CD4-positive, alpha-beta T cell (primary cell): ENCODE data around the gene SLC2A5. TPM values are rescaled to one million over a fixed set of nuclear protein-coding genes. Genes with fewer than 3 reads are reported as not detected.
A peak's percentile ranks its signal among the peaks of the same experiment; 100 is the strongest.

Source experiments
- ATAC-seq: fragments of 200-7000 bp; cut with Tn5 transposase; one replicate; pipeline ENCODE4 v1.10.0; 2022; ENCODE audit warnings: mild to moderate bottlenecking; ENCODE audit not compliant: poor library complexity
- CTCF ChIA-PET: fragments of 350-600 bp; sonication (Branson Sonifier 250); formaldehyde crosslinking; loops from one replicate; lab custom pipeline; 2021; ENCODE audit warnings: antibody characterized with exemption, inconsistent platforms; lab: Charles Lee
- POLR2A ChIA-PET: fragments of 350-600 bp; sonication (Branson Sonifier 250); formaldehyde crosslinking; loops from one replicate; lab custom pipeline; 2021; ENCODE audit warnings: antibody characterized with exemption, inconsistent platforms; lab: Charles Lee
- DNase-seq, 14 experiments: peaks; one replicate each; pipeline ENCODE4 v3.0.0-alpha.2; 2013 to 2020; ENCODE audit warnings: mixed read lengths in 2 of 14
- H3K27ac ChIP-seq, 2 donors: one replicate each; pipeline versions ENCODE4 v1.5.1 to v1.7.0; 2013; ENCODE audit warnings: low read length in 2 of 2, low read depth in 1 of 2, mild to moderate bottlenecking in 1 of 2
- H3K27me3 ChIP-seq, 2 experiments: 1 replicate in 1 of 2; 2 replicates in 1 of 2; pipeline versions ENCODE4 v1.6.1 to v1.7.0; 2013; ENCODE audit warnings: low read length in 2 of 2, control low read depth in 1 of 2, mild to moderate bottlenecking in 1 of 2, moderate library complexity in 1 of 2; ENCODE audit not compliant: insufficient read depth in 2 of 2, control insufficient read depth in 1 of 2
- H3K36me3 ChIP-seq: one replicate; pipeline ENCODE4 v1.6.1; 2013; ENCODE audit warnings: low read length, control low read depth; ENCODE audit not compliant: insufficient read depth
- H3K4me1 ChIP-seq: one replicate; pipeline ENCODE4 v1.6.1; 2013; ENCODE audit warnings: low read length, control low read depth; ENCODE audit not compliant: insufficient read depth
- H3K4me3 ChIP-seq: one replicate; pipeline ENCODE4 v1.5.1; 2013; ENCODE audit warnings: mild to moderate bottlenecking, low read length, moderate library complexity
- H3K9me3 ChIP-seq, 2 experiments: 1 replicate in 1 of 2; 2 replicates in 1 of 2; pipeline versions ENCODE4 v1.6.1 to v1.7.0; 2013; ENCODE audit warnings: low read length in 2 of 2, mild to moderate bottlenecking in 2 of 2, control low read depth in 1 of 2, moderate library complexity in 1 of 2; ENCODE audit not compliant: control insufficient read depth in 1 of 2, insufficient read depth in 1 of 2
- H3K27ac Mint-ChIP-seq: one replicate; pipeline ENCODE4 v1.8.0; 2020; ENCODE audit warnings: mixed read lengths
- H3K27me3 Mint-ChIP-seq: one replicate; pipeline ENCODE4 v1.8.0; 2021; ENCODE audit warnings: mixed read lengths
- H3K36me3 Mint-ChIP-seq: one replicate; pipeline ENCODE4 v1.8.0; 2021; ENCODE audit warnings: low read depth, mixed read lengths
- H3K4me1 Mint-ChIP-seq: one replicate; pipeline ENCODE4 v1.8.0; 2021; ENCODE audit warnings: low read depth, mixed read lengths
- H3K4me3 Mint-ChIP-seq: one replicate; pipeline ENCODE4 v1.8.0; 2020; ENCODE audit warnings: mild to moderate bottlenecking, mixed read lengths
- H3K9me3 Mint-ChIP-seq: one replicate; pipeline ENCODE4 v1.8.0; 2020; ENCODE audit warnings: mixed read lengths
- intact Hi-C, 2 experiments: fragments of 100-400 bp; cut with DNase I in 1 of 2; cut with micrococcal nuclease in 1 of 2; formaldehyde crosslinking; loops; one replicate each; pipeline versions ENCODE4 v1.15.1 to v1.9.0; 2023 to 2025; cut with DNase I, micrococcal nuclease
- total RNA-seq, 174 experiments: library from RNA in 2 of 174; stranded (reverse) in 2 of 174; gene quantifications; one replicate each; pipeline ENCODE4 v1.2.3 and lab custom pipeline; 2021 to 2026
- TF ChIP-seq, protein P1 (sequence below): fragments of 200-600 bp; IDR thresholded peaks from one replicate; pipeline ENCODE4 v1.8.0; 2022; ENCODE audit warnings: antibody characterized with exemption, mild to moderate bottlenecking

Gene SLC2A5
- total RNA-seq, 2 experiments from 2014 or later, result not detected

DNA sequence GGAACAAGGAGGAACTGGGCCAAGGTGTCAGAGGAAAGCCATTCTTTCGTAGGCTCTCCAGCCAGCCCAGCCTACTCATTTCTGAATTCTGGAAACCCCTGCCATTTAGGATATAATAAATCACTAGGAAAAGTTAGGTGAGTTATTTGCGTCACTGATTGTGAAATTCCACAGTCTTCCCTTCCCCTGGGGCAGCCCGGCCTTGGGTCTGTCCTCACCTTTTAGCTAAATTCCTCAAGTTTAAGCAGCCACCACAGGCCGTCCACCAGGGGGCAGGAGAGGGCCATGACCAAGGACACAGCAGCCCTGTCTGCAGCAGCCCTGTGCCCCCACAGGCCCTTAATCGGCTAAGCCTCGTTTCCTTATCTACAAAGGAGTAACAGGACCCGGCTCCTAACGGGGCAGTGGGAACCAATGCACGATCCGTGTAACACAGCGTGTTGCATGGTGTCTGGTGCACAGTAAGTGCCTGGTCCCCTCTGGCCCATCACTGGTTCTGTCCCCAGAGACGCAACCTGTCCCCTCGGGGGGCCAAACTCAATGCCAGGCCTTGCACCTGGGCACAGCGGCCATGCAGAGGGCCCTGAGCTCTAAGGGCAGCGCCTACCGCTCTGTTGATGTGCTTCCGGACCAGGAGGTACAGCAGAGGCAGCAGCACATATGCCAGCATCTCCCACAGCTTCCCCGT lies 41.4 kb upstream of the SLC2A5 start:
- H3K27ac Mint-ChIP-seq, result no peak overlapping the region
- ATAC-seq (peak; percentile 80), DNase-seq (peak; percentile 76 to 90 (median 82))
- no peaks in the 10 kb centered on the region for H3K27me3 ChIP-seq
- H3K4me1 Mint-ChIP-seq, result peaks cover 15% of the 10 kb centered on the region
- peaks cover 6% of the 10 kb centered on the region for H3K4me1 ChIP-seq
- no peak overlapping the region for H3K27ac ChIP-seq
- H3K9me3 Mint-ChIP-seq, result no peaks in the 10 kb centered on the region
- no peak overlapping the region for H3K4me3 ChIP-seq
- H3K36me3 Mint-ChIP-seq, result peaks cover 15% of the 10 kb centered on the region
- no peak overlapping the region for H3K4me3 Mint-ChIP-seq
- intact Hi-C loops, result loop anchor here (1.0 to 2.0 kb wide), 2 partner anchors 85 to 380 kb away; no protein-coding TSS in a partner anchor
- CTCF ChIA-PET, result interaction anchor here (0.6 to 2.5 kb wide), 17 partner anchors 9 to 444 kb away, joined by 3 to 33 read pairs (median 3); partner anchors contain the start of gene GPR157
- TF ChIP-seq, protein P1, sequence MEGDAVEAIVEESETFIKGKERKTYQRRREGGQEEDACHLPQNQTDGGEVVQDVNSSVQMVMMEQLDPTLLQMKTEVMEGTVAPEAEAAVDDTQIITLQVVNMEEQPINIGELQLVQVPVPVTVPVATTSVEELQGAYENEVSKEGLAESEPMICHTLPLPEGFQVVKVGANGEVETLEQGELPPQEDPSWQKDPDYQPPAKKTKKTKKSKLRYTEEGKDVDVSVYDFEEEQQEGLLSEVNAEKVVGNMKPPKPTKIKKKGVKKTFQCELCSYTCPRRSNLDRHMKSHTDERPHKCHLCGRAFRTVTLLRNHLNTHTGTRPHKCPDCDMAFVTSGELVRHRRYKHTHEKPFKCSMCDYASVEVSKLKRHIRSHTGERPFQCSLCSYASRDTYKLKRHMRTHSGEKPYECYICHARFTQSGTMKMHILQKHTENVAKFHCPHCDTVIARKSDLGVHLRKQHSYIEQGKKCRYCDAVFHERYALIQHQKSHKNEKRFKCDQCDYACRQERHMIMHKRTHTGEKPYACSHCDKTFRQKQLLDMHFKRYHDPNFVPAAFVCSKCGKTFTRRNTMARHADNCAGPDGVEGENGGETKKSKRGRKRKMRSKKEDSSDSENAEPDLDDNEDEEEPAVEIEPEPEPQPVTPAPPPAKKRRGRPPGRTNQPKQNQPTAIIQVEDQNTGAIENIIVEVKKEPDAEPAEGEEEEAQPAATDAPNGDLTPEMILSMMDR, result peak; percentile 95
- POLR2A ChIA-PET, result interaction anchor here (1.0 to 1.2 kb wide), 2 partner anchors 18 to 86 kb away, joined by 3 to 6 read pairs; partner anchors contain the start of gene GPR157
- H3K36me3 ChIP-seq, result no peaks in the 10 kb centered on the region
- no peaks in the 10 kb centered on the region for H3K27me3 Mint-ChIP-seq
- no peaks in the 10 kb centered on the region for H3K9me3 ChIP-seq

DNA sequence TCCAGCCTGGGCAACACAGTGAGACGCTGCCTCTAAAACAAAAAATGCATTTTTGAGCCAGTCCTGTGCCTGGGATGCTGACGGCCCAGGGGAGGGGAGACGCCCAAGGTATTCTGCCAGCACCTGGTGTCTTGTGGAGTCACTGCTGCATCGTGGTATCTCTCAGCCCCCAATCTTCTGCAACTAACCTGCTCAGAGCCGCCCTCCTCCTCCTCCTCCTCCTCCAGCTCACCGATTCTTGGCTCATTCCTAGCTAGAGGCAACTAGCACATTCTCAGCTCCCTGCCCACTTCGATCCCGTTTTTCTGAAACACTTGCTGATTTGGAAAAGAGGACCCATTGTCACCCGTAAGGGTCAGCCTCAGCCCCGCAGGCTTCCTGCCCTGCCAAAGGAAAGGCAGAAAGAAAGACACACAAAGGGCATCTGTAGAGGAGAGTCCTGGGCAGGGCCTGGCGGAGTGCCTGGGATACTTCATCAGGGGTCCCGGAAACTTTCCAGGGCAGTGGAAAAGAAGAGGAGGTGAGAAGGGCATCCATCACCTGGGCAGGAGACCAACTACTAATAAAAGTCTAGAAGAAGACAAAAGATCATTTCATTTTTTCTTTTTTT lies 38.7 kb upstream of the SLC2A5 start:
- no peaks in the 10 kb centered on the region for H3K9me3 Mint-ChIP-seq
- intact Hi-C loops, result no loop called here
- H3K27me3 Mint-ChIP-seq, result no peaks in the 10 kb centered on the region
- no peak overlapping the region for H3K27ac Mint-ChIP-seq
- no peak for ATAC-seq
- no peak overlapping the region for H3K4me3 Mint-ChIP-seq
- ChIA-PET POLR2A (no interaction called here), CTCF (no interaction called here)
- peaks cover 4% of the 10 kb centered on the region for H3K4me1 Mint-ChIP-seq
- peaks cover 8% of the 10 kb centered on the region for H3K36me3 ChIP-seq
- H3K4me1 ChIP-seq, result peaks cover 6% of the 10 kb centered on the region
- H3K9me3 ChIP-seq, result no peaks in the 10 kb centered on the region
- H3K4me3 ChIP-seq, result no peak overlapping the region
- TF ChIP-seq, protein P1, result no peak
- H3K36me3 Mint-ChIP-seq, result peaks cover 29% of the 10 kb centered on the region
- DNase-seq, result no peak
- no peak overlapping the region for H3K27ac ChIP-seq
- no peaks in the 10 kb centered on the region for H3K27me3 ChIP-seq

DNA sequence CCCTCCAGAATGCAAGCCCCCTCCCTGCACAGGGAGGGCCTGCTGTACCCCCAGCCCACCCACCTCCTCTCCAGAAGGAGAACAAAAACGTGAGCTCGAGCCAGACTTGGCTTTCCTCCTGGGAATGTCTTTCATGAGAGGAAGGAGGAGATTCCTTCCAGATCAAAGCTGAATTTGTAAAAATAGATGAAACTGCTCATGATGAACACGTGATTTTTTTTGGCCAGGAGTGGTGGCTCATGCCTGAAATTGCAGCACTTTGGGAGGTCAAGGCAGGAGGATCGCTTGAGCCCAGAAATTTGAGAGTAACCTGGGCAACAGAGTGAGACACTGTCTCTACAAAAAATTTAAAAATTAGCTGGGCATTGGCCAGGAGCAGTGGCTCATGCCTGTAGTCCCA lies 37.7 kb upstream of the SLC2A5 start:
- TF ChIP-seq, protein P1, result no peak
- intact Hi-C loops, result no loop called here
- Histone ChIP-seq H3K27me3 (no peaks in the 10 kb centered on the region), H3K4me3 (no peak overlapping the region), H3K4me1 (peaks cover 6% of the 10 kb centered on the region), H3K9me3 (no peaks in the 10 kb centered on the region), H3K36me3 (peaks cover 8% of the 10 kb centered on the region), H3K27ac (no peak overlapping the region)
- ChIA-PET CTCF (no interaction called here), POLR2A (no interaction called here)
- Mint-ChIP-seq H3K4me1 (peaks cover 4% of the 10 kb centered on the region), H3K4me3 (no peak overlapping the region), H3K36me3 (peaks cover 33% of the 10 kb centered on the region), H3K27ac (no peak overlapping the region), H3K27me3 (no peaks in the 10 kb centered on the region), H3K9me3 (no peaks in the 10 kb centered on the region)
- no peak for ATAC-seq
- DNase-seq, result no peak
